HepG2 (cell line): ENCODE measurements around the gene FAM3B. TPM values are rescaled to one million over a fixed set of nuclear protein-coding genes. Genes with fewer than 3 reads are reported as not detected.

Experiments used
- ATF6 ChIP-seq: sonication (generic); formaldehyde crosslinking; conservative IDR thresholded peaks from 2 replicates; pipeline ENCODE4 v1.4.0; 2020; ENCODE audit warnings: missing genetic modification reagents
- HNRNPUL1 ChIP-seq: fragments of 200-400 bp; formaldehyde crosslinking; IDR thresholded peaks from 2 replicates; pipeline ENCODE4 v1.6.1; 2017; ENCODE audit warnings: low read depth, mild to moderate bottlenecking, low read length, moderate library complexity
- JUND ChIP-seq: sonication (generic); formaldehyde crosslinking; IDR thresholded peaks from 2 replicates; pipeline ENCODE4 v1.8.0; 2022; ENCODE audit warnings: mild to moderate bottlenecking, missing genetic modification reagents
- NFIB ChIP-seq: sonication (generic); formaldehyde crosslinking; IDR thresholded peaks from 2 replicates; pipeline ENCODE4 v1.9.0; 2021; ENCODE audit warnings: missing genetic modification reagents, mild to moderate bottlenecking, borderline replicate concordance
- POGK ChIP-seq: sonication (generic); formaldehyde crosslinking; conservative IDR thresholded peaks from 2 replicates; pipeline ENCODE4 v1.8.0; 2022; ENCODE audit warnings: mild to moderate bottlenecking, moderate library complexity, missing genetic modification reagents
- RARA ChIP-seq: IDR thresholded peaks from 2 replicates; pipeline ENCODE4 v1.6.1; 2016; ENCODE audit warnings: missing genetic modification reagents, missing compliant biosample characterization
- TBL1XR1 ChIP-seq: fragments of 150-350 bp; IDR thresholded peaks from 2 replicates; pipeline ENCODE4 v1.6.1; 2014; ENCODE audit warnings: borderline replicate concordance, low read length; ENCODE audit not compliant: partially characterized antibody
- ZFP62 ChIP-seq: sonication (generic); formaldehyde crosslinking; IDR thresholded peaks from 2 replicates; pipeline ENCODE4 v1.4.0; 2020; ENCODE audit warnings: missing genetic modification reagents
- ZFX ChIP-seq: sonication (generic); formaldehyde crosslinking; IDR thresholded peaks from 2 replicates; pipeline ENCODE4 v1.4.0; 2020; ENCODE audit warnings: mild to moderate bottlenecking, low read depth, missing genetic modification reagents, moderate library complexity
- ZNF350 ChIP-seq: sonication (generic); formaldehyde crosslinking; IDR thresholded peaks from 2 replicates; pipeline ENCODE4 v1.4.0; 2020; ENCODE audit warnings: mild to moderate bottlenecking, low read depth, missing genetic modification reagents, borderline replicate concordance
- ZNF556 ChIP-seq: sonication (generic); formaldehyde crosslinking; IDR thresholded peaks from 2 replicates; pipeline ENCODE4 v1.4.0; 2020; ENCODE audit warnings: mild to moderate bottlenecking, missing genetic modification reagents, borderline replicate concordance
- ZNF557 ChIP-seq: sonication (generic); formaldehyde crosslinking; IDR thresholded peaks from 2 replicates; pipeline ENCODE4 v1.4.0; 2020; ENCODE audit warnings: missing genetic modification reagents
- ZNF607 ChIP-seq: sonication (generic); formaldehyde crosslinking; IDR thresholded peaks from 2 replicates; pipeline ENCODE4 v1.5.1; 2020; ENCODE audit warnings: missing genetic modification reagents, mild to moderate bottlenecking, borderline replicate concordance
- ZNF644 ChIP-seq: IDR thresholded peaks from 2 replicates; pipeline ENCODE4 v1.6.1; 2016; ENCODE audit warnings: low read depth
- ZNF788 ChIP-seq: sonication (generic); formaldehyde crosslinking; IDR thresholded peaks from 2 replicates; pipeline ENCODE4 v1.5.0; 2020; ENCODE audit warnings: mild to moderate bottlenecking, missing genetic modification reagents, borderline replicate concordance
- polyA plus RNA-seq, 8 experiments: library from polyadenylated mRNA; depleted of rRNA in 3 of 8; stranded (reverse) in 7 of 8; unstranded in 1 of 8; fragments of >200 nt; fragmentation: Illumina TruSeq in 4 of 8; extraction: Trizol in 4 of 8; gene quantifications; 2 replicates each; pipeline versions ENCODE4 v1.2.1 to v1.2.3, GENCODE V29; 2011 to 2016; ENCODE audit warnings: low read depth in 4 of 8, missing spikeins in 1 of 8, mixed read lengths in 1 of 8; ENCODE audit not compliant: insufficient read depth in 1 of 8
- total RNA-seq, 5 experiments: library from RNA; depleted of rRNA; stranded (reverse); fragments of >200 nt; fragmentation: Illumina TruSeq; extraction: Trizol; gene quantifications; 2 replicates each; pipeline ENCODE4 v1.2.3, GENCODE V29; 2016; ENCODE audit warnings: low read depth in 1 of 5
- TF ChIP-seq, protein P1 (sequence below): sonication (generic); formaldehyde crosslinking; IDR thresholded peaks from 2 replicates; pipeline ENCODE4 v1.9.0; 2022; ENCODE audit warnings: missing genetic modification reagents, mild to moderate bottlenecking, borderline replicate concordance
- TF ChIP-seq, protein P2 (sequence below): sonication (generic); formaldehyde crosslinking; IDR thresholded peaks from 2 replicates; pipeline ENCODE4 v1.5.0; 2020; ENCODE audit warnings: missing genetic modification reagents

FAM3B gene
- total and polyA plus RNA-seq, 2 of the 13 experiments (the other 11 are each of a cell fraction or from before 2014, with no cell fraction given) = 46.5 to 62.0 TPM

DNA sequence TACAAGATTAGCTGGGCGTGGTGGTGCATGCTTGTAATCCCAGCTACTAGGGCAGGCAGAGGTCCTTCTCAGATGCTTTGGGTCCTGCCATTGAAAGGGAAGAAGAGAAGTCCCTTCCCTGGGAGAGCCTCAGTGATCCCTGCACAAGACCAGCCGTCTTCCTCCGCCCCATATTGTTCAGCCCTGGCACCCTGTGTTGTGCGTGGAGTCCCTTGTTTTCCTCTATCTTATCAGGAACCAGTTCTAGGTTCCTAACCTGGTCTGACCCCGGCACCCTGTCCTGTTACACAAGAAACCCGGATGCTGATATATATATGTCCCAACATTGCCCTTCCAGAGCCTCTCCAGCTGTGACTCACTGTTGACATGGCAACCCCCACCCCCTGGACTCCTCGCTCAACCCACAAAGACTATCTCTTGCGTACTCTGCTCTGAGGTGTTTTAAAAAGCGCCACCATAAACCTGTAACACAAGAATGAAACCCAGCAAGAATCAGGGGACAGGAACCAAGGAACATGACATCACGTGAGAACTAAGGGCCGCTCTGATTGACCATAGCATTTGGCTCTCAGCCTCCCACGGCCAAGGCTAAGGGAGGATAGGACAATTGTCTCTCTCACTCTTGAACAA is 50.0 kb downstream of the FAM3B start (continued):
- TF ChIP-seq ZNF788 (CRISPR knock-in tag) = peak; percentile 78; the same call in 1 of the 2 replicates
- no peak for TF ChIP-seq ZFP62 (CRISPR knock-in tag)
- peak; percentile 82 for TF ChIP-seq TBL1XR1
- peak; percentile 85 for TF ChIP-seq RARA
- TF ChIP-seq ZFX (CRISPR knock-in tag) = 0 out of 2 replicates have a peak, but pooled peaks have one; percentile 19
- TF ChIP-seq, protein P1, sequence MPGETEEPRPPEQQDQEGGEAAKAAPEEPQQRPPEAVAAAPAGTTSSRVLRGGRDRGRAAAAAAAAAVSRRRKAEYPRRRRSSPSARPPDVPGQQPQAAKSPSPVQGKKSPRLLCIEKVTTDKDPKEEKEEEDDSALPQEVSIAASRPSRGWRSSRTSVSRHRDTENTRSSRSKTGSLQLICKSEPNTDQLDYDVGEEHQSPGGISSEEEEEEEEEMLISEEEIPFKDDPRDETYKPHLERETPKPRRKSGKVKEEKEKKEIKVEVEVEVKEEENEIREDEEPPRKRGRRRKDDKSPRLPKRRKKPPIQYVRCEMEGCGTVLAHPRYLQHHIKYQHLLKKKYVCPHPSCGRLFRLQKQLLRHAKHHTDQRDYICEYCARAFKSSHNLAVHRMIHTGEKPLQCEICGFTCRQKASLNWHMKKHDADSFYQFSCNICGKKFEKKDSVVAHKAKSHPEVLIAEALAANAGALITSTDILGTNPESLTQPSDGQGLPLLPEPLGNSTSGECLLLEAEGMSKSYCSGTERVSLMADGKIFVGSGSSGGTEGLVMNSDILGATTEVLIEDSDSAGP (CRISPR knock-in tag) = 0 out of 2 replicates have a peak, but pooled peaks have one; percentile 16
- TF ChIP-seq POGK (CRISPR knock-in tag) = 0 out of 2 replicates have a peak, but pooled peaks have one; percentile 36
- TF ChIP-seq ATF6 (CRISPR knock-in tag) = no peak
- TF ChIP-seq, protein P2, sequence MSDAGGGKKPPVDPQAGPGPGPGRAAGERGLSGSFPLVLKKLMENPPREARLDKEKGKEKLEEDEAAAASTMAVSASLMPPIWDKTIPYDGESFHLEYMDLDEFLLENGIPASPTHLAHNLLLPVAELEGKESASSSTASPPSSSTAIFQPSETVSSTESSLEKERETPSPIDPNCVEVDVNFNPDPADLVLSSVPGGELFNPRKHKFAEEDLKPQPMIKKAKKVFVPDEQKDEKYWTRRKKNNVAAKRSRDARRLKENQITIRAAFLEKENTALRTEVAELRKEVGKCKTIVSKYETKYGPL (CRISPR knock-in tag) = no peak
- no peak for TF ChIP-seq HNRNPUL1
- peak; percentile 71; the same call in 1 of the 2 replicates for TF ChIP-seq JUND (CRISPR knock-in tag)
- TF ChIP-seq ZNF350 (CRISPR knock-in tag) = peak; percentile 69; the same call in 1 of the 2 replicates
- no peak for TF ChIP-seq ZNF557 (CRISPR knock-in tag)
- peak; percentile 37; the same call in 1 of the 2 replicates for TF ChIP-seq ZNF556 (CRISPR knock-in tag)
- TF ChIP-seq ZNF607 (CRISPR knock-in tag) = no peak
- no peak for TF ChIP-seq ZNF644 (CRISPR knock-in tag)
- TF ChIP-seq NFIB (CRISPR knock-in tag) = no peak
